ENCODE results near the gene KCP.

The KCP gene

DNA sequence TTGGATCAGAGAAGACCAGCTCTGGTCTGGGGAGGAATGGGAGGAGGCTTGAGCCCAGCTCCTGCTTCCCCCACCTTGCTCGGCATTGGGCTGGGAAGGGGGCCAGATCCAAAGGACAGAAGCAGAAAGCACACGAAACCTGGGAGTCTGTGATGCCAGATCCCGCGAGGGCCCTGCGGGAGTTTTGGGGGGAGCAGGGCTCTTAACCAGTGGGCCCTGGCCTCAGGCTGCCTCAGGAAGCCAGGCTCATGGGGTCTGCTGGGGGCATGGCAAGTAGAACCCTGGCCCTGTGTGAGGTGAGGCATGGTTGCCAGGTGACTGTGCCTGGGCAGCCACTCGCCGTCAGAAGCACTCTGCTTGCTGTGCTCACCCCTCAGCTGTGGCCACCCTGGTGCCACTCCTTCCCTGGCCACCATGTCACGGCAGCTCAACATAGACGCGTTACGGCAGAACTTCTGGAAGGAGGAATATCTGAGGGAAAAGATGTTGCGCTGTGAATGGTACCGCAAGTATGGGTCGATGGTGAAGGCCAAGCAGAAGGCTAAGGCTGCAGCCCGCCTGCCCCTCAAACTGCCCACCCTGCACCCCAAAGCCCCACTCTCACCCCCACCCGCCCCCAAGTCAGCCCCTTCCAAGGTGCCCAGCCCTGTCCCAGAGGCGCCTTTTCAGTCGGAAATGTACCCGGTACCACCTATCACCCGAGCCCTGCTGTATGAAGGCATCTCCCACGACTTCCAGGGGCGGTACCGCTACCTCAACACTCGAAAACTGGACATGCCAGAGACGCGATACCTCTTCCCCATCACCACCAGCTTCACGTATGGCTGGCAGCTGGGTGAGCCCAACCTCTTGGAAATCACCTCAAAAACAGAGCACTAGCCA lies 44.3 kb downstream of the KCP start:
- H3K9me3 ChIP-seq (ENCODE audit: insufficient read depth, low read depth, low read length): no peaks in the 10 kb centered on the region
- H3K4me2 ChIP-seq (ENCODE audit: low read depth, low read length, poor library complexity, severe bottlenecking): no peak overlapping the region
- H3K4me1 ChIP-seq (ENCODE audit: insufficient read depth, low read length, poor library complexity, severe bottlenecking): peaks cover 21% of the 10 kb centered on the region
- H3F3A ChIP-seq (ENCODE audit: low read depth): no peaks in the 10 kb centered on the region
- H4K20me1 ChIP-seq (ENCODE audit: insufficient read depth, low read length, poor library complexity, severe bottlenecking): no peaks in the 10 kb centered on the region
- H2AFZ ChIP-seq (ENCODE audit: low read length): no peak overlapping the region
- no peaks in the 10 kb centered on the region for H3K27me3 ChIP-seq (ENCODE audit: insufficient read depth, low read length, poor library complexity, severe bottlenecking)
- no peaks in the 10 kb centered on the region for H3K36me3 ChIP-seq (ENCODE audit: insufficient read depth, low read length)
- peaks cover 29% of the 10 kb centered on the region for H3K79me2 ChIP-seq (ENCODE audit: insufficient read depth, low read length)
- TF ChIP-seq, protein P1, sequence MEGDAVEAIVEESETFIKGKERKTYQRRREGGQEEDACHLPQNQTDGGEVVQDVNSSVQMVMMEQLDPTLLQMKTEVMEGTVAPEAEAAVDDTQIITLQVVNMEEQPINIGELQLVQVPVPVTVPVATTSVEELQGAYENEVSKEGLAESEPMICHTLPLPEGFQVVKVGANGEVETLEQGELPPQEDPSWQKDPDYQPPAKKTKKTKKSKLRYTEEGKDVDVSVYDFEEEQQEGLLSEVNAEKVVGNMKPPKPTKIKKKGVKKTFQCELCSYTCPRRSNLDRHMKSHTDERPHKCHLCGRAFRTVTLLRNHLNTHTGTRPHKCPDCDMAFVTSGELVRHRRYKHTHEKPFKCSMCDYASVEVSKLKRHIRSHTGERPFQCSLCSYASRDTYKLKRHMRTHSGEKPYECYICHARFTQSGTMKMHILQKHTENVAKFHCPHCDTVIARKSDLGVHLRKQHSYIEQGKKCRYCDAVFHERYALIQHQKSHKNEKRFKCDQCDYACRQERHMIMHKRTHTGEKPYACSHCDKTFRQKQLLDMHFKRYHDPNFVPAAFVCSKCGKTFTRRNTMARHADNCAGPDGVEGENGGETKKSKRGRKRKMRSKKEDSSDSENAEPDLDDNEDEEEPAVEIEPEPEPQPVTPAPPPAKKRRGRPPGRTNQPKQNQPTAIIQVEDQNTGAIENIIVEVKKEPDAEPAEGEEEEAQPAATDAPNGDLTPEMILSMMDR (conservative IDR thresholded peaks at IDR 0.05; ENCODE audit: low read length): no peak
- TF ChIP-seq EZH2phosphoT487 (IDR thresholded peaks at IDR 0.05; ENCODE audit: borderline replicate concordance): no peak
- no peak overlapping the region for H3K9ac ChIP-seq (ENCODE audit: low read depth, low read length, poor library complexity, severe bottlenecking)
- H3K9me2 ChIP-seq (replicated peaks; ENCODE audit: low read depth, low read length): no peaks in the 10 kb centered on the region
- no peak overlapping the region for H3K4me3 ChIP-seq (ENCODE audit: low read length, poor library complexity, severe bottlenecking)

DNA sequence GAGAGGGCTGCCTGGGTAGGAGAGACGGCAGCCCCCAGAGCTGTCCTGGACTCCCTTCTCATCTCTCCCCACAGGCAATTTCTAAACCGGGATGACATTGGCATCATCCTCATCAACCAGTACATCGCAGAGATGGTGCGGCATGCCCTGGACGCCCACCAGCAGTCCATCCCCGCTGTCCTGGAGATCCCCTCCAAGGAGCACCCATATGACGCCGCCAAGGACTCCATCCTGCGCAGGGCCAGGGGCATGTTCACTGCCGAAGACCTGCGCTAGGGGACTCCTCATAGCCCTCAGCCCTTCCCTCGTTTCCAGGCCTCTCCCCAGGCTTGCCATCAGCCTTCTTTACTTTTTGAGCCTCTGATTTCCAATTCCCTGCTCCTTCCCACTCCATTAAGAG lies 45.2 kb downstream of the KCP start:
- H4K20me1 ChIP-seq (ENCODE audit: insufficient read depth, low read length, poor library complexity, severe bottlenecking): no peaks in the 10 kb centered on the region
- no peak for TF ChIP-seq EZH2phosphoT487 (IDR thresholded peaks at IDR 0.05; ENCODE audit: borderline replicate concordance)
- TF ChIP-seq, protein P1 (conservative IDR thresholded peaks at IDR 0.05; ENCODE audit: low read length): no peak
- H3K4me1 ChIP-seq (ENCODE audit: insufficient read depth, low read length, poor library complexity, severe bottlenecking): peaks cover 19% of the 10 kb centered on the region
- no peaks in the 10 kb centered on the region for H3K36me3 ChIP-seq (ENCODE audit: insufficient read depth, low read length)
- no peaks in the 10 kb centered on the region for H3K27me3 ChIP-seq (ENCODE audit: insufficient read depth, low read length, poor library complexity, severe bottlenecking)
- H3K4me3 ChIP-seq (ENCODE audit: low read length, poor library complexity, severe bottlenecking): no peak overlapping the region
- no peaks in the 10 kb centered on the region for H3K9me3 ChIP-seq (ENCODE audit: insufficient read depth, low read depth, low read length)
- no peak overlapping the region for H2AFZ ChIP-seq (ENCODE audit: low read length)
- no peaks in the 10 kb centered on the region for H3F3A ChIP-seq (ENCODE audit: low read depth)
- peaks cover 25% of the 10 kb centered on the region for H3K79me2 ChIP-seq (ENCODE audit: insufficient read depth, low read length)
- H3K9me2 ChIP-seq (replicated peaks; ENCODE audit: low read depth, low read length): no peaks in the 10 kb centered on the region
- no peak overlapping the region for H3K4me2 ChIP-seq (ENCODE audit: low read depth, low read length, poor library complexity, severe bottlenecking)
- no peak overlapping the region for H3K9ac ChIP-seq (ENCODE audit: low read depth, low read length, poor library complexity, severe bottlenecking)

DNA sequence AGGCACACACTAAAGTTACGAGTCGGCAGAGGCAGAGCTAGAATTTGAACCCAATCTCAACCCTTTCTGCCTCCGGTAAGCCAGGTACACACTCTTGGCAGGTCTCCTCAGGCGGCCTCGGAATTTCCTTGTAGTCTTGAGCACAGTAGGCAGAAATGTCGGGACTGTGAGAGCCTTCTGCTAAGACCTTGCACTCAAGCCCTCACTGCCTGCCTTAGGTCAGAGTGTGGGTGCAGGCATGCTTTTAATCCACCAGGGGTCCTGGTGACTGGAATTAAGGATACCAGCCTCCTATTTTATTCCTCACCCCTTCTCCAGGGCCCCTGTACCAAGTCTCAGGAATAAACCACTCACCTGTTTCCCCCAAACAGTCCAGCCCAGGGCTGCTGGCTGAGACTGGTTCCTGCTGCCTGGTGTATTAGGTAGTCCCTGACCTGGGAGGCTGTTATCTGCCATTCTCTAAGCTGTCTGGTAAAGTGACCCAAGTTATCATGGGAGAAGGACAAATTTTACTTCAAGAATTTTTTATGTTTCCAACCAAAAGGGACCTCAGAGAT lies 47.0 kb downstream of the KCP start:
- H2AFZ ChIP-seq (ENCODE audit: low read length): peak overlapping the region; percentile 81; the same call in 1 of the 2 replicates

More for the DNA sequence above, 47.0 kb downstream of the KCP start:
- Histone ChIP-seq H3K79me2 (ENCODE audit: insufficient read depth, low read length) (peaks cover 24% of the 10 kb centered on the region), H3K9me2 (replicated peaks; ENCODE audit: low read depth, low read length) (no peaks in the 10 kb centered on the region), H3K27me3 (ENCODE audit: insufficient read depth, low read length, poor library complexity, severe bottlenecking) (no peaks in the 10 kb centered on the region), H3K4me1 (ENCODE audit: insufficient read depth, low read length, poor library complexity, severe bottlenecking) (peaks cover 10% of the 10 kb centered on the region), H4K20me1 (ENCODE audit: insufficient read depth, low read length, poor library complexity, severe bottlenecking) (no peaks in the 10 kb centered on the region), H3K36me3 (ENCODE audit: insufficient read depth, low read length) (no peaks in the 10 kb centered on the region), H3F3A (ENCODE audit: low read depth) (no peaks in the 10 kb centered on the region), H3K9ac (ENCODE audit: low read depth, low read length, poor library complexity, severe bottlenecking) (peak overlapping the region; percentile 86), H3K4me3 (ENCODE audit: low read length, poor library complexity, severe bottlenecking) (peak overlapping the region; percentile 83), H3K9me3 (ENCODE audit: insufficient read depth, low read depth, low read length) (no peaks in the 10 kb centered on the region), H3K4me2 (ENCODE audit: low read depth, low read length, poor library complexity, severe bottlenecking) (peak overlapping the region; percentile 69)
- no peak for TF ChIP-seq EZH2phosphoT487 (IDR thresholded peaks at IDR 0.05; ENCODE audit: borderline replicate concordance)
- TF ChIP-seq, protein P1 (conservative IDR thresholded peaks at IDR 0.05; ENCODE audit: low read length): peak; percentile 70
